ENCODE data around the gene UGT1A9. TPM values are rescaled to one million over a fixed set of nuclear protein-coding genes. Genes with fewer than 3 reads are reported as not detected.
A peak's percentile ranks its signal among the peaks of the same experiment; 100 is the strongest.

Gene UGT1A9
- polyA plus RNA-seq, 1 of the 3 experiments (the other 2 are of a cell fraction): not detected

GRCh38 chr2:233816771-233817170 lies 145.1 kb downstream of the UGT1A9 start:
- WGBS (ENCODE audit: low lambda C conversion rate): 88% methylated on average over 4 of the region's 4 CpGs
- H3K27ac ChIP-seq (ENCODE audit: low read depth in 2 of 2, low read length in 1 of 2): peak overlapping the region in 1 of 2 experiments; percentile 36; a peak in 1 of 4 replicates
- H3F3A ChIP-seq (replicated peaks; ENCODE audit: insufficient read depth): no peaks in the 10 kb centered on the region
- no peaks in the 10 kb centered on the region for H3K9me3 ChIP-seq
- peak; percentile 49 for DNase-seq
- no peaks in the 10 kb centered on the region for H3K36me3 ChIP-seq (replicated peaks in 1 of 2; ENCODE audit: control insufficient read depth in 1 of 2, insufficient read depth in 2 of 2, low read length in 1 of 2)
- peaks cover 0 to 3% of the 10 kb centered on the region in 2 experiments; a peak in 1 of 4 replicates for H3K4me1 ChIP-seq (ENCODE audit: control insufficient read depth in 1 of 2, insufficient read depth in 2 of 2, low read depth in 1 of 2, low read length in 1 of 2)
- H3K9ac ChIP-seq: no peak overlapping the region
- no peak for TF ChIP-seq REST (IDR thresholded peaks at IDR 0.05; ENCODE audit: low read depth, low read length)
- no peak for TF ChIP-seq RXRA (IDR thresholded peaks at IDR 0.05; ENCODE audit: borderline replicate concordance, low read depth)
- TF ChIP-seq ELF1 (IDR thresholded peaks at IDR 0.05): no peak
- TF ChIP-seq MXI1 (IDR thresholded peaks at IDR 0.05; ENCODE audit: low read depth, low read length): no peak
- no peak for TF ChIP-seq FOXJ3 (CRISPR knock-in tag; IDR thresholded peaks at IDR 0.05)
- TF ChIP-seq NRF1 (IDR thresholded peaks at IDR 0.05; ENCODE audit: low read depth, low read length): no peak
- no peak for TF ChIP-seq CHD2 (IDR thresholded peaks at IDR 0.05; ENCODE audit: low read length, partially characterized antibody)
- TF ChIP-seq FOXM1 (IDR thresholded peaks at IDR 0.05; ENCODE audit: low read depth): no peak
- no peak for TF ChIP-seq GATA2 (CRISPR knock-in tag; IDR thresholded peaks at IDR 0.05)
- TF ChIP-seq TEAD4 (IDR thresholded peaks at IDR 0.05; ENCODE audit: borderline replicate concordance, insufficient read depth): no peak
- no peak for TF ChIP-seq CTCF (IDR thresholded peaks at IDR 0.05)
- no peak for TF ChIP-seq GABPA (IDR thresholded peaks at IDR 0.05; ENCODE audit: low read depth)
- no peak for TF ChIP-seq USF1 (IDR thresholded peaks at IDR 0.05; ENCODE audit: borderline replicate concordance, low read depth)
- TF ChIP-seq FOSL2 (IDR thresholded peaks at IDR 0.05; ENCODE audit: borderline replicate concordance, low read depth): no peak
- no peak for TF ChIP-seq RFX5 (IDR thresholded peaks at IDR 0.05; ENCODE audit: low read length)
- no peak for TF ChIP-seq RAD21 (IDR thresholded peaks at IDR 0.05; ENCODE audit: low read length)
- no peak for TF ChIP-seq SMC3 (IDR thresholded peaks at IDR 0.05; ENCODE audit: low read depth, low read length)
- H2AFZ ChIP-seq (ENCODE audit: low read depth): no peak overlapping the region
- ChIA-PET POLR2A (no interaction called here), CTCF (no interaction called here)
- H3K9me2 ChIP-seq: no peaks in the 10 kb centered on the region
- H3K27me3 ChIP-seq (ENCODE audit: insufficient read depth): no peaks in the 10 kb centered on the region
- H3K4me3 ChIP-seq (ENCODE audit: low read depth in 2 of 2, low read length in 1 of 2): no peak overlapping the region
- no peaks in the 10 kb centered on the region for H3K79me2 ChIP-seq (ENCODE audit: insufficient read depth)
- no peak overlapping the region for H3K4me2 ChIP-seq
- no peaks in the 10 kb centered on the region for H4K20me1 ChIP-seq (ENCODE audit: insufficient read depth)
